ENCODE results near the gene RTN4R.
A peak's percentile ranks its signal among the peaks of the same experiment; 100 is the strongest.
"Not testable (repeated sequence)": the region's sequence is repeated elsewhere in the genome, so short reads cannot be mapped to it uniquely, and the experiment has no call there.

RTN4R gene

GRCh38 chr22:20268279-20269012 lies at the start of gene RTN4R:
RTN4R (minus strand) TSS chr22:20268318; CDS start chr22:20268092, 226 bp downstream.
- peak; percentile 4 to 31 for DNase-seq

- not testable (repeated sequence) for DNase-seq
Measured at GRCh38 chr22:20317402-20318042, 49.4 kb upstream of the RTN4R start.

GRCh38 chr22:20316844-20317401 lies 48.8 kb upstream of the RTN4R start:
- no peak for DNase-seq

- DNase-seq = no peak
Measured at GRCh38 chr22:20316217-20316843, 48.2 kb upstream of the RTN4R start.

GRCh38 chr22:20315337-20316216 lies 47.5 kb upstream of the RTN4R start:
- no peak for DNase-seq

- DNase-seq = not testable (repeated sequence)
Measured at GRCh38 chr22:20314741-20315336, 46.7 kb upstream of the RTN4R start.

- DNase-seq = not testable (repeated sequence)
Measured at GRCh38 chr22:20314206-20314605, 46.1 kb upstream of the RTN4R start.

- DNase-seq = not testable (repeated sequence)
Measured at GRCh38 chr22:20313306-20314077, 45.4 kb upstream of the RTN4R start.

- no peak for DNase-seq
Measured at GRCh38 chr22:20312396-20313191, 44.5 kb upstream of the RTN4R start.

GRCh38 chr22:20311249-20312062 lies 43.3 kb upstream of the RTN4R start:
- DNase-seq = not testable (repeated sequence)

GRCh38 chr22:20310773-20311172 lies 42.7 kb upstream of the RTN4R start:
- not testable (repeated sequence) for DNase-seq

- DNase-seq = not testable (repeated sequence)
Measured at GRCh38 chr22:20310180-20310579, 42.1 kb upstream of the RTN4R start.

GRCh38 chr22:20308806-20309650 lies 40.9 kb upstream of the RTN4R start:
- not testable (repeated sequence) for DNase-seq

GRCh38 chr22:20307448-20308447 lies 39.6 kb upstream of the RTN4R start:
- DNase-seq = not testable (repeated sequence)

GRCh38 chr22:20306646-20307447 lies 38.7 kb upstream of the RTN4R start:
- not testable (repeated sequence) for DNase-seq
